Left renal cortex interstitium (tissue), 4 donors: ENCODE results near the gene TARS3. TPM values are rescaled to one million over a fixed set of nuclear protein-coding genes. Genes with fewer than 3 reads are reported as not detected.

ENCODE experiments used
- DNase-seq, 4 donors: peaks; one replicate each; pipeline ENCODE4 v3.0.0-alpha.2; 2013; ENCODE audit warnings: low read depth in 4 of 4, low spot score in 2 of 4, missing footprints in 1 of 4
- polyA plus RNA-seq, 4 donors: library from polyadenylated mRNA; unstranded; fragments of 120-200 nt; gene quantifications; one replicate each; pipeline ENCODE4 v1.2.1, GENCODE V29; 2013; ENCODE audit not compliant: insufficient read length in 4 of 4

The TARS3 gene
- polyA plus RNA-seq, 4 donors, result 17.7 to 23.4 (median 22.1) TPM

DNA sequence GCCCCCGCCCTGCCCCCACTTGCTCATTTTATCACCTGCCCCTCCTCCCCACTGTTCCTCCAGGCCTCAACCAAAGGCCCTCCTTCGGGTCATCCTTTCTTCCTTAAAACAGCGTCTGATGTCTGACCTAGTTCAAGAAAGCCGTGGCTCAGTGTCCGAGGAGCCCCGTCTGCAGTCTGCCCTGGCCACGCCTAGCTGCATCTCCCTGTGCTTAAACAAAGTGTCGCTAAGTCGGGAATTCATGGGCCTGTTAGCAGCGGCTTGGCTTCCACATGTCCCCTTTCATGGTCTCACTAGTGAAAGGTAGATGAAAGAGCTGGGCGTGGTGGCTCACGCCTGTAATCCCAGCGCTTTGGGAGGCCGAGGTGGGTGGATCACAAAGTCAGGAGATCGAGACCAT is 113.3 kb downstream of the TARS3 start:
- DNase-seq, result no peak

DNA sequence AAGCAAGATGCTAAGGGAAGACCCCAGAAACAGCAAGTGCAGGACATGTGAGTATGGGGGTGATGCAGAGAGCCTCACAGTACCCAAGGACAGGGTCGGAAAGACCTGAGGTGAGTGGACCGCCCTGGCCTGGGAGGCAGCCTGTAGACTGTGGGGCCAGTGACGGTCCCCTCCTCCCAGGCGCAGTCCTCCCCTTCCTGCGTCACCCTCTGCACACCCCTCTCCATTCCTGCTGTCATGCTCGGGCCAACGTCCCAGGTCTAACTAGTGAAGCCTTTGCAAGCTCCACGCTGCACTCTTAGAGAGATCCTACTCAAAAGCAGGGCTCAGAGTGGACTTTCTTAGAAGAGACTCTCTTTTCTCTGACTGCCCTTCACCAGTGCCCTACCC is 113.7 kb downstream of the TARS3 start:
- no peak for DNase-seq

DNA sequence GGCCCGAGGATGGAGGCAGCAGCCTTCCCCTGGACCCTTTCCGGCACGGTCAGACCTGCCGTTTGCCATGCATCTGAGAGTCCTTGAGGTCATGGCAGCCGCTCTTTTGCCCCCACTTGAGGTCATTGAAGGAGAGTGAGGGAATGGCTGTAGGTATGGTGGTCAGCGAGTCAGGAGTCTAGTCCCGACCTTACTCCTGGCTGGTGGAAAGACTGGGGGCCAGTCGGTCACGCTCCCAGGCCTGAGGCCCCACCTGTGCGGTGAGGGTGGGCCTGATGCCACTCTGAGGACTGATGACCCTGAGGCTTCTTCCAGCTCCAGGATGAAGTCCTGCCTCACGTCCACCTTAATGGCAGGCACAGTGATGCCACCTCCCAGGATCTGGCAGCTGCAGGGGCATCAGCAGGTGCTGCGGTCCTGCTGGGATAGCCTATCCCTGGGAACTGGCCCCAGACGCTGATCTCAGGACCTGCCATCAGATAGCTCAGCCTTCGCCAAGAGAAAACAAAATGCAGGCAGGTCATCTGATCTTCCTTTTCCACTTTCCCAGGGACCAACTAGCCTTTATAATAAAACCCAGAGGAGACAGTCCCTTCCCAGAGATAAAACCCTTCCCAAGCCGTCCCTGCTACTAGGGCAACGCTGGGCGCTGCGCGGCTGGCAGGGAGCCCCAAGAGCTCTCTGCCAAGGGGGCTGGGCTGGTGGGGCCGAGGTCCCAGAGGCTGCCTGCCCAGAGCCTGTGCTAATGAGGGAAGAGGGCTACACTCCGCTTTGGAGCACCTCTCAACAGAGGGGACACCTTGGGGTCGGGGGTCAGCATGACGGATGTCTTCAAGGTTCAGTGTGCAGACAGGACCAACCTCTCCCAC is 114.3 kb downstream of the TARS3 start:
- no peak for DNase-seq

DNA sequence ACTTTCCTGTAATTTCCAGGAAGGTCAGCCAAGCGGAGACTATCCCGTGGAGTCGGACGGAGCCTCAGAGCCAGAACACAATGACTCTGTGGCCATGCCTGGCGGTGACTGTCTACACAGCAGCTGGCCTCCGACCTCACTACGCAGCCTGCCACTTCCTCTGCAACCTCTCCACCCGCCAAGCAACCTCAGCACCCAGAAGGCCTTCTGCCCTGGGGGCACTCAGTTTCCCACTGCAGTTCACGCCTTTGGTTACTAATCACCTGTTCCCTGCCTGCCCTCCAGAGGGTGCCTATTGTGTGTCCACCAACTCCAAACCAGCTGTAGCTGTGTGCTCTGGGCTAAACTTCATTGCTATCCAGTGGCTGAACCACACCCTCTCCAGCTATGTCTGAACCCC is 116.1 kb downstream of the TARS3 start:
- no peak for DNase-seq

DNA sequence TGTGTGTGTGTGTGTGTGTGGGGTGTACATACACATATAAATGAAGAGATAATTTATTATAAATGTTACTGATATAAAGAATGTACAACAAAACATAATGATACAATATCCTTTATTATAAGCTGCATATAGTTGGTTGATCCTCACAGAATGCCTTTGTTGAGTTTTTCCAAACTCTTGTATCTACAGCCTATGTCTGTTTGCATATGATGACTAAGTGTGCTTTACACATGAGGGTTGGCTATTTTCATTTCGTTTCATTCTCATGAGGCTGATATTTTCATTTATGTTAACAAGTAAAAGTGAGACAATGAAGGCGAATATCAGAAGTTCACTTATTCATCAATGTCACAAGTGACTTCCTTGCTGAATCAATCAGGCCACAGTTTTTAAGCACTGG is 117.2 kb downstream of the TARS3 start:
- no peak for DNase-seq

DNA sequence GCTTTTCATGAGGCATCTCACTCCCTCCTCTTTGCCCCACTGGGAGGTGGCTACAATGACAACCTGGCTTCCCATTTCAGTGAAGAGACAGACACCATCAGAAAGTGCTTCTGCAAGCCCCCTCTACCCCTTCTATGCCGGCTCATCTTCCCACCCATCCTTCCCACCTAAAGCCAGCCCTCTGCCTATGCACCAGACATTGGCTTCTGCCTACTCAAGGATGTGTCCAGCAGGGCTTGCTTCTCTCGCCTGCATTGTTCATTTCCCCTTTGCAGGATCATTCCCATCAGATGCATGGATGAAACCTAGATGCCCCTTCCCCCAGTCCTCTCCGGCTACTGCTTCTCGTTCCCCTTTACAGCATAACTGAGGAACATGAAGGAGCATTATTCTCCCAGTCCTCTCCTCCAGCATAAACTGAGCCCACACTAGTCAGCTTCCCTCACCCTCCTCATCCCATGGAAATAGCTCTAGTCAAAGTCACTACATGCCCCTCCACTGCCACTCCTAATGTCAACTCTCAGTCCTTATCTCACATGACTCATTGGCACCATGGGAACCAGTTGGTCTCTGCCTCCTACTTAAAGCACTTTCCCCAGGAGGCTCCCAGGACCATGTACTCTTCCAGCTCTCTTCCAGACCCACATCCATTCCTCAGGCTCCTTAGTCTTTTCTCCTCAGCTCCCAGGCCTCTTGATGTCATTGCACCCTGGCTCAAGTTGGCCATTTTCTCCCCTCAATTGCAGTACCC is 120.0 kb downstream of the TARS3 start:
- DNase-seq, result no peak

Other genes with a start within 250 kb of the TARS3 start
- gene PCSK6, start 234.8 kb downstream of the TARS3 start, polyA plus RNA-seq, result 1 to 10 TPM; 7.2 to 8.2 (median 8.1) TPM
- gene TM2D3, start 72.1 kb downstream of the TARS3 start, polyA plus RNA-seq, result 10 to 100 TPM; 63.2 to 67.7 (median 65.9) TPM
- not detected for gene OR4F6, start 79.0 kb upstream of the TARS3 start, polyA plus RNA-seq
- gene OR4F15, start 87.7 kb upstream of the TARS3 start, polyA plus RNA-seq, result not detected